Coronary artery (tissue), 2 donors: ENCODE data around the gene NACC2.

ENCODE experiments used
- DNase-seq: peaks from one replicate; pipeline ENCODE4 v3.0.0-alpha.2; 2017; ENCODE audit warnings: low spot score
- H3K27ac ChIP-seq, 2 donors: fragments of 200-600 bp; sonication (generic); one replicate each; pipeline ENCODE4 v1.5.1; 2016 to 2019
- H3K4me3 ChIP-seq: fragments of 200-600 bp; sonication (generic); 2 replicates; pipeline ENCODE4 v1.5.1; 2016; ENCODE audit warnings: mild to moderate bottlenecking, moderate library complexity
- TF ChIP-seq, protein P1 (sequence below): fragments of 200-600 bp; sonication (generic); IDR thresholded peaks from one replicate; pipeline ENCODE4 v1.5.1; 2019; ENCODE audit warnings: antibody characterized with exemption

The NACC2 gene

DNA sequence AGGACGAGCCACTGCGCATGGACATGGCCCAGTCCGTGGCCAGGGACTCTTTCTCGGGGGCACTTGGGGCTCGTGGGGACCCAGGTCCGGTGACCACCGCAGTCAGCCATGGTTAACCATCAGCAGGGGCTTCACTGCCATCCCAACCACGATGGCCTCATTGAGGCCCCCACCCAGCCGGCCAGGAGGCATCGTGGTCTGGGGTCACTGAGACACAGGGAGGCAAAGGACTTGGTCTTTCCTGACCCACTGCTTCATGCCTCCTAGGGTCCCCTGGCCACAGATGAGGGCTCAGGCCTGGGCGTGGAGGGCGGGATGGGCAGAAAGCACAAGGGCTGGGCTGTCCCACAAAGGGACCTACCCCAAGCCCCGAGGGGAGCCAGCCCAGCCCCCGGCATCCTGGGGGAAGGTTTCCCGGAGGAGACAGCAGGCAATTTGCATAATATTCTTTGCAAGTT is 6.6 kb downstream of the NACC2 start:
- peak overlapping the region; percentile 91 to 92 for H3K27ac ChIP-seq
- TF ChIP-seq, protein P1, sequence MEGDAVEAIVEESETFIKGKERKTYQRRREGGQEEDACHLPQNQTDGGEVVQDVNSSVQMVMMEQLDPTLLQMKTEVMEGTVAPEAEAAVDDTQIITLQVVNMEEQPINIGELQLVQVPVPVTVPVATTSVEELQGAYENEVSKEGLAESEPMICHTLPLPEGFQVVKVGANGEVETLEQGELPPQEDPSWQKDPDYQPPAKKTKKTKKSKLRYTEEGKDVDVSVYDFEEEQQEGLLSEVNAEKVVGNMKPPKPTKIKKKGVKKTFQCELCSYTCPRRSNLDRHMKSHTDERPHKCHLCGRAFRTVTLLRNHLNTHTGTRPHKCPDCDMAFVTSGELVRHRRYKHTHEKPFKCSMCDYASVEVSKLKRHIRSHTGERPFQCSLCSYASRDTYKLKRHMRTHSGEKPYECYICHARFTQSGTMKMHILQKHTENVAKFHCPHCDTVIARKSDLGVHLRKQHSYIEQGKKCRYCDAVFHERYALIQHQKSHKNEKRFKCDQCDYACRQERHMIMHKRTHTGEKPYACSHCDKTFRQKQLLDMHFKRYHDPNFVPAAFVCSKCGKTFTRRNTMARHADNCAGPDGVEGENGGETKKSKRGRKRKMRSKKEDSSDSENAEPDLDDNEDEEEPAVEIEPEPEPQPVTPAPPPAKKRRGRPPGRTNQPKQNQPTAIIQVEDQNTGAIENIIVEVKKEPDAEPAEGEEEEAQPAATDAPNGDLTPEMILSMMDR, result no peak
- DNase-seq, result no peak
- H3K4me3 ChIP-seq, result peak overlapping the region; percentile 17

DNA sequence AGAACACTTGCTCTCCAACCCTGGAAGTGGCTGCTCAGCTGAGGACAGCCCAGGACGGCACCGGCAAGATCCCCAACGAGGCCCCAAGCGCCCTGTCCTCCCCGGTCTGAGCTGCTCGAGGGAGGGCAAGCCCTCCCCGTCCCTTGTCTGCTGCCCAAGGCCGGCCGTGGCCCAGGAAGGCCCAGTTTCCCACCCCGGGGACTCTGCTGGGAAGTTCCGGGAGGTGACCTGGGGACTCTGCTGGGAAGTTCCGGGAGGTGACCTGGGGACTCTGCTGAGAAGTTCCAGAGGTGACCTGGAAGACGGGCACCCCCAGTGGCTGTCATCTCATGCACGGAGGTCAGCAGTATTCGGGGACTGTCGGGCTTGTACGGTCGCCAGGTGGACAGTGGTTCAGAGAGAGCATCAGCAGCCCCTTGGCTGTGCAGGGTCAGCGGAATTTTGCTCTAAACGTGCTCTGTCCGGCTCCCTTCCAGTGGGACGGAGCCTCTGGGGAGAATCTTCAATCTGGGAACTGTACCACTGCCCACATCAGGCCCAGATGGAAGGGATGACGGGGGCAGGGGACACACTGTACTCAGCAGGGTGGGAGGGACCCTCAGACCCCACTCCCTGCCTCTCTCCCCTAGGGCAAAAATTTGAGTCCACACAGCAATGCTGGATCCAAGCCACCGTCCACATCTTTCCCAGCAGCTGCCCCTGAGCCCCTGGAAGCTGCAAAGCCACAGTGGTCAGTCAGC is 7.2 kb downstream of the NACC2 start:
- TF ChIP-seq, protein P1, result no peak
- no peak for DNase-seq
- H3K4me3 ChIP-seq, result peak overlapping the region; percentile 17
- H3K27ac ChIP-seq, result peak overlapping the region; percentile 91 to 92

DNA sequence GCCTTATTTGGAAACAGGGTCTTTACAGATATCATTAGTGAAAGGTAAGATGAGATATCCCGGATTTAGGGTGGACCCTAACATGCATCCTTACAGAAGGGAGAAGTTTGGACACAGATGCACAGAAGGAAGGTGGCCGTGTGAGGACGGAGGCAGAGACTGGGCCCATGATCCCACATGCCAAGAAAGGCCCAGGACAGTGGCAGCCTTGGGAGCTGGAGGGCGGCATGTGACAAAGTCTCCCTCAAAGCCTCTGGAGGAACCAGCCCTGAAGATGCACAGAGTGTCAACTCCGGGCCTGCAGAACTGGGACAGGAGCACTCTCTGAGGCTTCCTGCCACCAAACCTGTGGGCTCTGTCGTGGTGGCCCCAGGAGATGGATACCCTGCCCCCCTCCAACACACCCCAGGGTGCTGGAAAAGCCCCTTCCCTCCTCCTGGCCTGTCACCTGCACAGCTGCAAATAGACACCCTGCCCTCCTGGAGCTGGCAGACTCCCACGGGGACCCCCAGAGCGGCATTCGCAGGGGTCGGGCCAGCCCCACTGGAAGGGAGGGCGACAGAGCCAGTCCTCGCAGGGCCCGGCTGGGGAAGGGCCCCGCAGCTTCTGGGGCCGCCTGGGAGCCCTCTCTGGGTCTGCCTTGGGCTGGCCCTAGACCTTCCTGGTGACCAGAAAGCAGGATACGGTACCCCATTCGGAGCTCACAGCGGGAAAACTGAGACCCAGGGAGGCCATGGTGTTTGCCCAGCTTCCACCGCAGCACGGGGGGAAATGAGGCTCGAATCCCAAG is 7.9 kb downstream of the NACC2 start:
- Histone ChIP-seq H3K4me3 (peak overlapping the region; percentile 56), H3K27ac (peak overlapping the region; percentile 91 to 92)
- TF ChIP-seq, protein P1, result no peak
- no peak for DNase-seq

DNA sequence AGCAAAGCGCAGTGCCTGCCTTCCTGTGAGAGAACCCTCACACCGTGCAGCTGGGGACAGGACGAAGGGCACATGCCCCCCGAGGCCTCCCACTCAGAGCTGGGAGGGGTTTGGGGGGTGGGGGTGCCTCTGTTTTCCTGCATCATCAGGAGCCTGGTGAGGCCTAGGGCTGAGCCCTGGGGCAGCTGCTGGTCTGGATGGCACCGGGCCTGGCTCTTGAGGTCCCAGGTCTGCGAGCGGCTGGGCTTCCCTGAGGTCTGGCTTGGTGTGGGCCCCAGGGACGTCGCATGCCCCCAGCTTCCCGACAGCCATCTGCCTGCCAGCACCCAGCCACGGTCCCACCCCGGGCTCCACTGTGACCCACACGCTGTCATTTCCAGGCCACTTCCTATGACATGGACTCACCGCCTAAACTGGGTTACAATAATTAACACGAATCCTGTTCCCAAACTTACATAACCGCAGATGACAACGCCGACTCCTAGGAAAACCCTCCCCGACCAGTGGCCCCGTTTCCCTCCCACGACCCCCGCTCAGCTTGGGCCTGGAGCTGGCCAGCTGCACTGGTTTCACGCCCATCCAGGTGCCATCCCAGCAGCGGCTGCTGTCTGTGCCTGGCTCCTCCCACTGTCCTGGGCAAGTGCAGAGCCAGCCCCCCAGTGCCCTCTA is 8.7 kb downstream of the NACC2 start:
- no peak for DNase-seq
- Histone ChIP-seq H3K4me3 (peak overlapping the region; percentile 56), H3K27ac (peak overlapping the region; percentile 91 to 92)
- TF ChIP-seq, protein P1, result no peak

DNA sequence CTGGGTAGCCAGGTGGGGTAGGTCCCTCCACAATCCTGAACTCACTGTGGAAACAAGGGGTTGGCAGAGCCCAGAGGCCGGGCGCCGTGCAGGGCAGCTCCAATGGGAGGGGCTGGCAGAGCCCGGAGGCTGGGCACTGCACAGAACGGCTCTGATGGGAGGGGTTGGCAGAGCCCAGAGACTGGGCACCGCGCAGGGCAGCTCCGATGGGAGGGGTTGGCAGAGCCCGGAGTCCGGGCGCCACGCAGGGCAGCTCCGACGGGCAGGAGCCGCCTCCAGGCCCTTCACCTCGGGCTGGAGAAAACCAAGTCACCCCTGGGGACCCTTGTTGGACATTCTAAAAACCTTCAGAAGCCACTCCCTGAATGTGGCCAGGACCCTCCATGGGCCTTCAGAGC is 9.3 kb downstream of the NACC2 start:
- H3K27ac ChIP-seq, result peak overlapping the region; percentile 91 to 92
- peak; percentile 88 for DNase-seq
- peak overlapping the region; percentile 56 for H3K4me3 ChIP-seq
- TF ChIP-seq, protein P1, result no peak

DNA sequence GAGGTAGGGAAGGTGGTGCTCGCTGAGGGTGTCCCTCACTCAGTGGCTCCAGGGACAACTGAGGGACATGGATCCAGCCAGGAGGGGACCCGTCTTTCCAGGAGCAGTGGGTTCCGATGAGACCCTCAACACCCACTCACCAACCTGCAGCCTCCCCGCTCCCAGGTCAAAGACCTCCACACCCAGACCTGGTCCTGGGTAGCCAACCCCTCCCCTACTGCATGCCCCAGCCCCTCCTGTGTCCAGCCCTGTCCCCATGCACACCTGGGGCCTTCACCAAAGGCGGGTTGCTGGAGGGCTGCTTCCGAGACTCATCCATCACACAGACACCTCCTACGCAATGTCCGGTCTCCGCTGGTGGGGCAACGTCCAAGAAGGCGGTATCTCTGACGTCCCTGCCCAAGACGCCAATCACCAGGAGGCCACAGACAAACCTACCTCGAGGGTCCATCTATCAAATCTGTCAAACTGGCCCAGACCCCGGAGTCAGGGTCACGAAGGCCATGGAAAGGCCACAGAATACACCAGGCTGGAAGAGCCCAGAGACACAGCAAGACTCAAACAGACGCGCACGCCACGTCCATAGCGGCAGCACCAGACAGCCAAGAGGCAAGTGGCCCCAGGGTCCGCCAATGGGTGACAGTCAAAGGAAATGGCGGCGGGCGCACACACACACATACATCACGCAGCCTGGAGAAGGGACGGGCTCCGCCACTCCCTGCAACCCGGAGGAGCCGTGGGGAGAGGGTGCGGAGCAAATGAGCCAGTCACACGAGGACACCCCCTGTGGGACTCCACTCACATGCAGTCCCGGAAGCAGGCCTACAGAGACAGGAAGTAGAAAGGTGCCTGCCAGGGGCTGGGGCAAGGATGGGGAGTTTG is 10.8 kb downstream of the NACC2 start:
- DNase-seq, result no peak
- Histone ChIP-seq H3K27ac (no peak overlapping the region), H3K4me3 (no peak overlapping the region)
- TF ChIP-seq, protein P1, result no peak
